AG04449 (cell line): ENCODE data around the gene OR1N2.
"Not testable (repeated sequence)": the region's sequence is repeated elsewhere in the genome, so short reads cannot be mapped to it uniquely, and the experiment has no call there.

Source experiments
- CTCF ChIA-PET: fragments of 350-600 bp; formaldehyde crosslinking; extraction: SDS; loops from one replicate; lab custom pipeline; 2021; ENCODE audit warnings: antibody characterized with exemption; lab: Yijun Ruan, JAX
- POLR2A ChIA-PET: fragments of 400-600, 350-600 bp; formaldehyde crosslinking; extraction: SDS; loops from one replicate; lab custom pipeline; 2020; ENCODE audit warnings: antibody characterized with exemption, inconsistent platforms; lab: Yijun Ruan, JAX
- DNase-seq: peaks from one replicate; pipeline ENCODE4 v3.0.0-alpha.2; 2010; ENCODE audit warnings: low read depth, low spot score
- H3K4me3 ChIP-seq: 2 replicates; pipeline ENCODE4 v1.5.1; 2011; ENCODE audit warnings: low read depth, mild to moderate bottlenecking, control low read depth, low read length
- CTCF ChIP-seq: IDR thresholded peaks from one replicate; pipeline ENCODE4 v1.5.1; 2011; ENCODE audit warnings: mild to moderate bottlenecking, moderate library complexity, low read length, control low read depth, inconsistent platforms; ENCODE audit not compliant: insufficient read depth; ENCODE audit errors: missing control alignments

The OR1N2 gene

GRCh38 chr9:122526602-122527001, 26.3 kb upstream of the OR1N2 start:
- TF ChIP-seq CTCF = no peak
- no peak overlapping the region for H3K4me3 ChIP-seq
- no peak for DNase-seq
- ChIA-PET CTCF (no interaction called here), POLR2A (no interaction called here)

- ChIA-PET CTCF (no interaction called here), POLR2A (no interaction called here)
- DNase-seq = no peak
- TF ChIP-seq CTCF = no peak
- H3K4me3 ChIP-seq = no peak within 1 kb of the TSS
These were observed 25.7 kb upstream of the OR1N2 start, which contains the start of gene OR1N1 for GRCh38 chr9:122527193-122527592. Gene OR1N1, minus strand, starts transcription at chr9:122527293. Its CDS starts 0 bp downstream, at chr9:122527293.

GRCh38 chr9:122531157-122531556, 21.8 kb upstream of the OR1N2 start:
- H3K4me3 ChIP-seq, DNase-seq, CTCF ChIA-PET, POLR2A ChIA-PET: not testable (repeated sequence)

- ChIA-PET POLR2A (no interaction called here), CTCF (no interaction called here)
- TF ChIP-seq CTCF = no peak
- no peak for DNase-seq
- H3K4me3 ChIP-seq = no peak overlapping the region
These were observed 16.8 kb upstream of the OR1N2 start for GRCh38 chr9:122536134-122536533.

GRCh38 chr9:122537066-122537465, 15.8 kb upstream of the OR1N2 start:
- DNase-seq, H3K4me3 ChIP-seq, POLR2A ChIA-PET, CTCF ChIA-PET: not testable (repeated sequence)

GRCh38 chr9:122538757-122539156, 14.2 kb upstream of the OR1N2 start:
- no peak overlapping the region for H3K4me3 ChIP-seq
- ChIA-PET POLR2A (no interaction called here), CTCF (no interaction called here)
- no peak for TF ChIP-seq CTCF
- no peak for DNase-seq

- POLR2A ChIA-PET = no interaction called here
- H3K4me3 ChIP-seq = no peak overlapping the region
- no peak for DNase-seq
These were observed 6.7 kb upstream of the OR1N2 start for GRCh38 chr9:122546196-122546595.

More at GRCh38 chr9:122546196-122546595, 6.7 kb upstream of the OR1N2 start:
- CTCF ChIA-PET = no interaction called here
- TF ChIP-seq CTCF = no peak
